Measurements from ENCODE around the gene PGC.

Gene PGC

DNA sequence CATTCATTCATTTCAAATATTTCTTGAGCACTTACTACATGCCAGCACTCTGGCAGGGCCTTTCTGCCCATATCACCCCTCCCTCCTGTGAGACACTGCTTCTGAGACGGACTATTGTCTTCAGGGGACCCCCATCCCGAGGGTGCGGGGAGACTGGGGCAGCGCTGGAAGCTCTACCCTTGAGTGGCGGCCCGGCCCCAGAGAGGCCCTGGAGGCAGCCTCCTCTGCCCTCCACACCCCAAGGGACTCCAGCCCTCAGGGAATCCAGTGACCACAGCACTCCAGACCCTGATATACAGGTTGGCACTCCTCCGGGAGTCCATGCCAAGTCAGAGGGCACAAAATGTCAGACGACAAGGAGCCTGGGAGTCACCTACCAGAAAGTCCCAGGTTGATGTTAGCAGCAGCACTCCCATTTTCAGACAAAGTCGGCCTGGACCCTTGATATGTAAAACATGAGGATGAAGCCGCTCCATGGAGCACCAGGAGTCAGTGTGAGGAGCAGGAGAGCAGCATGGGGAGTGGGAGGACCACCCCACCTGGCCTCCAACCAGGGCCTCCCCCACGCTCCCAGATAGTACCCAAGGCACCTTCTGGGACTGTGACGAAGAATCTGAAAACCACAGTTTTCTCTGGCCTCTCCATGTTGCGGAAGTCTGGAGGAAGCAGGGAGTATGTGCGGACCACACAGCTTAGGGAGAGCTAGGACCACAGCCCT, 32.5 kb downstream of the PGC start:
- DNase-seq (ENCODE audit: low read depth): no peak

DNA sequence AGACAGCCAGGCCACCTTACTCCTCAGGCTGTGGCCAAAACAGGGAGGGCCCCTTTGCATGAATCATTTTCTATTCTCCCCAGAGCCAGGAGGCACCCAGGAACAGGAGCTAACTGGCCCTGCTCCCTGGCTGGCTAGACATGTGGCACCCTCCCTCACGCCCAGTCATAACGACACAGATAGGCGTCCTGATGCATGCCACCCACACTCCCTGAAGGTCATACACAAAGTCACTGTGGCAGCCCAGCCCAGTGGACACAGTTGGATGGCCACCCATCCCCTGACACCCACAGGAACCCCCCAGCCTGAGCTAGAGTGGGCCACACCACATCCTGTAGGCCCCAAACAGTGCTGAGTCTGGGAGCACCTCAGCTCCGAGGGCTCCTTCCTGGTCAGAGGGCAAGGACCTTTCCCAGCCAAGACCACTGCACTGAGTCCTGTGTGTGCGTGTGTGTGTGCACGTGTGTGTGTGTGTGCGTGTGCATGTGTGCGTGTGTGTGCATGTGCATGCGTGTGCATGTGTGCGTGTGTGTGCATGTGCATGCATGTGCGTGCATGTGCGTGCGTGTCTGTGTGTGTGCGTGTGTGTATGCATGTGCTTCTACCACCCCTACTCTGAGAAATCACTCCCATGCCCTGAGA, 33.4 kb downstream of the PGC start:
- peak; percentile 41 for DNase-seq (ENCODE audit: low read depth)

DNA sequence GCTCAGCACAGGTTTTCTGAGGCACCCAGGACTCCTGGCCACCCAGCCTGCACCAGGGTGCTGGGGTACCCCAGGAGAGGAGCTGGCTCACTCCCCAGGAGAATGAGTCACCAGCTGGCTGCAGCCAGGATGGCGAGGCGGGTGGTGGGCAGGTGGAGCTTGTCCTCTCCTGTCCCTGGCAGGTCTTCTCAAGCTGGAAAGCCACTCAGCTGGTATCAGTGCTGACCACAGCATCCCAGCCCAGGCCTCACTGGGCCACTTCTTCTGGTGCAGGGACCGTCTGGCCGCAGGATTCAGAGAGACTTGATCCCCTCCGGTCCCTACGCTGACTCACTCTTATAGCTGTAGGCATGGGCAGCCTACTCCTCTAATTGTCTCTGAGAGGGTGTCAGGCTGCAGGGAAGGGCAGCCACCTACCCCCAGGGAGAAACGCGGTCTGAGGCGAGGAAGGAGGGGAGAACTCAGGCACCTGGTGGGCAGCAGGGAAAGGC, 34.0 kb downstream of the PGC start:
- DNase-seq (ENCODE audit: low read depth): peak; percentile 70

DNA sequence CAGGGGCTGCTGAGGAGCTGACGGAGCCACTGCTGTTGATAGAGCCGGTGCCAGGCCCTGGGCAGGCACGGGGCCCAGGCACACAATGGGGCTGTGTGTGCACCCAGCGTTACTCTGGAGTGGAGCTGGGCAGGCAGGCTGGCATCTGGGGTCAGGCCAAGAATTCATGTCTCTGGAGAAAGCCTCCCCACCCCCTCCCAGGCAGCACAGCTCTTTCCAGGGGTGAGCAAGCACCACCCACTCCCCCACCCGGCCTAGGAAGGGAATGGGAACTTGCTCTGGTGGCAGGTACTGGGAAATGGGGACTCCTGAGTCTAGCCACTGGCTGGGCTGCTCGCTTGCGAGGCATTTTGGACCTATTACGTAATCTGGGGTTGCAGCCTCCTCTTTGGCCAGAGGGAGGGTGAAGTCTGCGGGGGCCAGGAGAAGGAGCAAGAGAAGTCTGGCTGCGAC, 34.5 kb downstream of the PGC start:
- DNase-seq (ENCODE audit: low read depth): peak; percentile 56

DNA sequence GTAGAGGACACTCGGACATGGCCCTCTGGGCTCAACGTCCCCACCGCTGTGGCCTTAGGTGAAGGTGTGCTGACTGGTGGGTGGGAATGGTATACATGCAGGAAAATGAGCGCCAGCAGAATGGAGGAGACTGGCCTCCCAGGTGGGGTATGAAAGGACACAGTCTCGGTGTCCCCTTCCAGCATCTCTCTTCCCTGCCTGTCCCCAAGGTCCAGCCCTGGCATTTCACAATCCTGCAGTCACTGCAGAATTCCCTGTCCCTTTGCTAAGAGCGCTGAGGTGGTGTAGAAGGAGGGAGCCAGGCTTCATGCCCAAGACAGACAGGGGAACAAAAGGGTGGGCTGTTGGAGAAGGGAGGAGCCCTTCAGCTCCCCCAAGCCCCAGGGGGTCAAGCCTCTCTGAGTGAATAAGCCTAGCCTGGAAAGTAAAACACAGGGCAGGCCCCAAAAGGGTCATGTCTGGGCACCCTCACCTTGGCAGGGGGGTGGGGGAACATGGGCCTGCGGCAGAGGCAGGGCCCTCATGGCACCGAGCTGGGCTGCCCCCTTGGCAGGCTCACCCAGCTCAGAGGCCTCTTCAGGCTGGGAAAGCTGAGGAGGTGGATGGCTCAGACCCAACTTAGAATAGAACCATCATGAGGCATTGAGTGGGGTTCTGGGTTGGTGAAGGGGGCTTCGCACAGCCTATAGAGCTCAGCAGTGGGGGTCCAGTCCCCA, 35.7 kb downstream of the PGC start:
- DNase-seq (ENCODE audit: low read depth): no peak

DNA sequence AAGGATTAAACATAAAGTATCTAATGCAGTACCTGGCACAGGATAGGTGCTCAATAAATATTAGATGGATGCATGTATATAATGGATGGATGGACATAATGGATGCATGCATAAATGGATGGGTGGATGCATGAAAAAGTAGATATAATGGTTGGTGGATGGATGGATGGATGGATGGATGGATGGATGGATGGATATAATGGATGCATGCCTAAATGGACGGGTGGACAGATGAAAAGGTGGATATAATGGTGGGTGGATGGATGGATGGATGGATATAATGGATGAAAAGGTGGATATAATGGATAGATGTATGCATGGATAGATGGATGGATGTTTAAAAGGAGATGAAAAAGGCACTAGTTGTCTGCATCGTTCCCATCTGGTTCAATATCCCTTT, 37.8 kb downstream of the PGC start:
- DNase-seq (ENCODE audit: low read depth): no peak

DNA sequence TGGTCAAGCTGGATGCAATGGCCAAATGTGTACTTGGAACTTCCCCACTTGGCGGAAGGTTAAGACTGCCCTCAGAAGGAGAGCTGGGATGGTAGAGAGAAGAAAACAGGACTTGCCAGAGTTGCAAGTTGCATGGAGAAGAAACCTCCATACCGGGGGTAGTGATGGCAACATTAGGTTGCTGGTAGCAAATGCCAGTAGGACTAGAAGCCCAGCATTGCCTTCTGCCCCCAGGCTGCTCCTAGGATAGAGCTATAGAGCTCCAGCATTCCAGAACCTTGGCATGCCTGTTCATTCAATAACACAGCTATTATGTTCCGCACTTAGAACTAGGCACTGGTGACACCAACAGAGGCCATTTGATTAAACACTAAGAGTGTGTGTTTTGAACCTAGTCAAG, 38.3 kb downstream of the PGC start:
- DNase-seq (ENCODE audit: low read depth): no peak

DNA sequence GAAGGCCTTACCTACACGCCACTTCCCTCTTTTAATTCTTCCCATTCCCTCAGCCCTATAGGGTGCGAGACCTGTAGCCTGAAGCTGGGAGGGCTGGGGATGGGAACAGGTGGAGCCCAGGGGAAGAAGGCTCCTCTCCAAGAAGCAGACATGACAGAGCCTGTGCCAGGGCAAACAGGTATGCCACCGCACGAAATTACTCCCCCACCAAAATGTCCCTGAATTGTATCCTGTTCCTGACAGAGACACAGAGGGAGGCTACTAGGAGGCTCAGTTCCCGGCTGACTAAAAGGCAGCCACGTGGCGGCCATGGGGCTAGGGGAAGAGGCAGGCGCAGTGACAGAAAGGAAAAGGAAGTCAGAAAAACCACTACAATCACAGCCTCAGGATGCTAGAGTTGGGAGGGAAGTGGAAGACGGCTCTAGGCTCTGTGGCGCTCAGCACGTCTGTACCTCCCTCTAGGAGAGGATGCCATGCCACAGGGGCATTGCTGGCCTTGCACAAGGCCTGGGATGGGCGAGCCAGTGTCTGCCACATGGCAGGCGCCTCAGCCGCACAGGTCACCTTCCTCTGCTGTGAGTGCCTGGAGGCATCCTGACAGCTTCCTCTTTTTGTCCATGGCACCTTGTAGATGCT, 39.5 kb downstream of the PGC start:
- DNase-seq (ENCODE audit: low read depth): no peak

DNA sequence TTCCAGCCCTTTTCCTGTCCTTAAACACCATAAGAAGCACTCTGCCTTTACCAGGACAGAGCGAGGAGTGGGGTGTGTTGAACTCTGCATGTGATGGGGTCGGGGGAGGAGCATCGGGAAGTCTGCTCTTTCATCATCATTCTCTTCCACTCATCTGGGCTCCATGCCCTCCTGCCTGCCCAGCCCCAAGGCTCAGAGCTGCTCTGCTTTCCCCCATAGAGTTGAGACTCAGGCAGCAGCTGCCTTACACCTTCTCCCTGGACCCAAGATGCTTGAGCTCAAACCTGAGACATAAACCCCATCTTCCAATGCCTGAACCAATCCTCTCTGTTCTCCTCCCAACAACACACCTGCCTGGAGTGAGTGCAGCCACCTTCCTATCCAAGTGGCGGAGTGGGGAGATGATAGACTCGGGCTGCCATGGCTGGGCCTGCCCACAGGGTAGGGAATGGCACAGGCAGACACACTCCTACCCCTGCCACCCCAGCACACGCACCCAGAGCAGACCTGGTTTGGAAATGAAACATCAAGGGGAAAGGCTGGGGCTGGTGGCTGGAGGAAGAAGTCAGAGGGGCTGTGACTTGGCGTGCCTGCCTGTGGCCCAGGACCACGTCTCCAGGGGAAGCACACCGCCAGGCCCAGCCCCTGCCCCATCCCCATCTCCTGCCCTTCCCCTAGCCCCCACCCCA, 40.2 kb downstream of the PGC start:
- peak; percentile 72 for DNase-seq (ENCODE audit: low read depth)

DNA sequence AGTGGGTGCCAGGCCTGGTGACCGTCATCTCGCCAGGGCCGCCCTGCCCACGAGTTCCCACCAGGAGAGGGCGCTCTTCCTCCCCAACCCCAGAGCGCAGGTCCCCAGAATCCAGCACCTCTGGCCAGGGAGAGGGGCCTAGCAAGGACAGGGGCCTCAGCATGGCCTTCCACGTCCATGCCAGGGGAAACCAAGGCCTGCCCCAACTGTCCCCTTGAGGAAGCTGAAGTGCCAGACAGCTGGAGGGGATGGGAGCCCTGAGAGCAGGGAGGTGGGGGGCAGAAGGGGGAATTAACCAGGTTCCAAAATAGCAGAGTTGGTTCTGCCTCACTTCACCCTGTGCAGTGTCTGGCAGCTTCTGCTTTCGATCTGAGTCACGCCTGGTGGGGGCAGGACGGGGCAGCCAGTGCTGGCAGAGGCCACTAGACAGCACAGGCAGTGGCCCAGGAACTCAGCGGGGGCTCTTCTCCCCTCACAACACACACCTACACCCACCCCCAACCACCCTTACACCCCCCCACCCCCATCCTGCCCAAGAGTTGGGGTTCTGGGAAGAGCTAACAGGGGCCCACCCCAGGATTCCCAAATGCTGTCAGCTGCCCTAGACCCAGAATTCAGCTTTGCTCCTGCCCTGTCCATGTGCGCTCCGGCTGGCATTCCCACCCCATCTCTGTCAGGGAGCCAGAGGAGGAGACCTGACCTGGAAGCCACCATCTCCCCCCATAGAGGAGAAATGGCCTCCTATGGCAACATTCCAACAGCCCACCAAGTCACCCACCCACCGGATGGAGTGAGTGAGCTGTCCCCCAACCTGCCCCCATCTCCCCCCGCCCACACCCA, 41.0 kb downstream of the PGC start:
- DNase-seq (ENCODE audit: low read depth): peak; percentile 60

DNA sequence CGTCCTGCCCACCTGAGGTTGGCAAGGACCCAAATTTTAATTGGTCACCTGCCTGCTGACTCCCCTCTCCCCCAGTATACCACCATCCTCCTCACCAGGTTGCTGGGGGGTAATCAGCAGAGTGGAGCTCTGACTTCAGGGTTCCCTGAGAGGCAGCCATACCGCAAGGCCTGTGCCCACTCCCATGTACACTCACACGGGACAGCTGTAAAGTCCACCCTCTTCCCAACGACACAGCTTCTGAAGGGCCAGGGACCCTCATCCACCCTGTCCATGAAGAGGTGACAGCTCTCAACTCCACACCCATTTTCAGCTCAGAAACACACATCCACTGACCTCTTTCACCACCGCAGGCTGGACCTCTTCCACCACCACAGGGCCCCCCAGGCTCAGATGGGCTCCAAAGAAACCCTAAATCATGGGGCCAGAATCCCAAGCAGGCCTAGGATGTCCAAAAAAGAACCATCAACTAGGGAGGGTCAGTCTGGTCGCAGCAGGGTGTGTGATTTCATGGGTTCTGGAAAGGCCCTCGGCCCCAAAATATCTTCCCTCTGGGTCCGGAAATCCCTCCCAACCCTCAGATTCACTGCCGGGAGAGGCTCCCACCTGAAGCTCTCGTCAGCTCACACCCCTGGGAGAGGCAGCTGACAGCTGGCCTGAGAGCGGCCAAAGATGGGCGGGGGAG, 41.7 kb downstream of the PGC start:
- no peak for DNase-seq (ENCODE audit: low read depth)

DNA sequence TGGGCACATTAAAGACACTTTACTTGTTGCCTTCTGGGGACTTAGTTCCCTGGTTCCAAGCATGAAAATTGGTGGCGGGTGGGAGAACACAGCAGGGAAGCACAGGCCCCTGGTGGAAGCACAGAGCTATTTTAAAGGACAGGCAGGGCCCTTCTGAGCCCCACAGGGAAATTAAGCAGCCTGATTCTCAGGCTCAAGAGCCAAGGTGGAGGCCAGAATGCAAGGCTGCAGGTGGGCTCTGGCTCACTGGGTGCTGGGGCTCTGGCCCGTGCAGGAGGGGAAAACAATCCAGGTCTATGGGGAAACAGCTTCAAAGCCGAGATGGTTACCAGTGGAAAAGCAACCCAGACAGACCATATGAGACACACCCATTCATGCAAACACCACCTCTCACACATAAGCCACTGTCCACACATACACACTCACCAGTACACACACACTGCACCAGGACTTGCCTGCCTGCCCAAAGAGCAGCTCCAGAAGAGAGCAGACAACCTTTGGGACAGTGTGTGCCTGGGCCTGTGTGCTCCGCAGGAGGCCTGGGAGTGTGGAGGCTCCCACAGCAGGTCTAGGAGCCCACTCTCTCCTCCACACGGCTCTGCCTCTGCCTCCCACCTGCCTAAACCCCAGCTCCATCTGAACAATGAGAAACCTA, 42.4 kb downstream of the PGC start:
- DNase-seq (ENCODE audit: low read depth): no peak

DNA sequence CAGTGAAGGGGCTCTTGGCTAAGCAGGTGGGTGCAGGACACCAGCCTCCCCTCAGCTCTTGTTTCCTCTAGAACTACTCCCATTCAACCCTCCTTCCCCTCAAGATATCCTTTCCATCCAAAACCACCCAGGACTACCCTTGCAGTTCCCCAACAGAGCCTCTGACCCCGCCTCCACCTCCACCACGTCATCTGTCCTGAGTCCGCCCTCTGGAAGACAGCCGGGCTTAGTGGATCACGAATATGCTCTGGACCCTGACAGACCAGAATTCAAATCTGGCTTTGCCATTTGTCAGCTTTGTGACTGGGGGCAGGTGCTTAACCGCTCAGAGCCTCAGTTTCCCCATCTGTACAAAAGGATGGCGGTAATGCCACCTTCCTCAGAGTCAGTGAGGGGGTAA, 43.2 kb downstream of the PGC start:
- no peak for DNase-seq (ENCODE audit: low read depth)

DNA sequence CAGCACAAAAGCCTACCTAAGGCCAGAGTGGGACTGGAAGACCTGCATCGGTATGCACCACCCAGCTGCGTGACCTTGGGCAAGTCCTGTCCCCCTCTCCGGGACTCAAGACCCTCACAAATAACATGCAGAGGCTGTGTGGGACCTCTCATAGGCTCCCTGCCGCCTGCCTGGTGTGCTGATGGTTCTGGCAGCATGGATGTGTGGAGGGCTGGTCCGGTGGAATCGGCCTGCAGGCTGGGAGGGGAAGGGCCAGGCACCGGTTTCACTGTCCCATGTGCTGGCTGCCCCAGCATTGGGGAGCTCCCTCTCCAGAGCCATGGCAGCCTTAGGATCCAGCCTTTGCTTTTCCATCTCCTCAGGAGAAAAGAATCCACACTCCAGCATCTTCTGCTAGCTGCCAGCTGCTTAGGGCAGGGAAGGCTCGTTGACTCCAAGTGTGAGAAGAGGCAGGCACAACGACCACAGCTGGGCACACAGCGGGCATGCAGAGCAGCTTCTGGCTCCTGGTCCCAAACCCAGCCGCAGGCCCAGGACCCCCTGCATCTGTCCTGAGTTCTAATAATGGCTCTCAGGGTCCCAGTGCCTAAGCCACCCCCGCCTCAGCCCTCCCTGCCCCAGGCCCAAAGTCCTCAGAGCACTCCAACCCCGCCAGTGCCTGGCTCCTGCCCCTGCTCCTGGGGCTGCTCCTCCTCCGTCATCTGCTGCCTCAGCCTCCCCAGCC, 44.3 kb downstream of the PGC start:
- no peak for DNase-seq (ENCODE audit: low read depth)

DNA sequence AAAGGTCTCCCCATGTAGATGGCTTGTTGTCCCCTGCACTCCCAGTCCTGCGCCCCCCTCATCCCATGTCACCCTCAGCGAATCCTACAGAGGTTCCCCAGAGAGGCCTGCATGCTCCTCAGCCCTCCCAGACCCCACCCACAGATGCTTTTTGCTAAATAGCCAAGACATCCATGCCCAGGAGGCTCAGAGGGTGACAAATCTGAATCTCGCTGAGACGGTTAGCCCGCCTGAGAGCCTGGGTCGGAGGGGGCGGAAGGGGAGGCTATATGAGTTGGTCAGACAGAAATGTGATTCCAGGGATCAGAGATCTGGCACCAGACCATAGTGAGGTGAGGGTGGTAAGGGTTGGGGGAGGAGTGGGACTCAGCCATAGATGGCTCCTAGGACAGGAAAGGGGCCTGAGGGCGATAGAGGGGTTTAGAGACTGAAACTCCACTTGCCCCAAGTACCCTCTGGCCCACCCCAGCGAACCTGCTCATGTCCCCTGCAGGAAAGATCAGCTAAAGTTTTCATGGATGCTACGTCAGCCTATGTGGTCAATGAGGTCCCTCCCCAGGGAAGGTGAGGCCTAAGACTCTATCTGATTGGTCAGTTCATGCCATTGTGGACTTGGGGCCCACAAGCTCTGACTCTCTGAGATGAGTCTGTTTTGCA, 45.0 kb downstream of the PGC start:
- DNase-seq (ENCODE audit: low read depth): no peak

DNA sequence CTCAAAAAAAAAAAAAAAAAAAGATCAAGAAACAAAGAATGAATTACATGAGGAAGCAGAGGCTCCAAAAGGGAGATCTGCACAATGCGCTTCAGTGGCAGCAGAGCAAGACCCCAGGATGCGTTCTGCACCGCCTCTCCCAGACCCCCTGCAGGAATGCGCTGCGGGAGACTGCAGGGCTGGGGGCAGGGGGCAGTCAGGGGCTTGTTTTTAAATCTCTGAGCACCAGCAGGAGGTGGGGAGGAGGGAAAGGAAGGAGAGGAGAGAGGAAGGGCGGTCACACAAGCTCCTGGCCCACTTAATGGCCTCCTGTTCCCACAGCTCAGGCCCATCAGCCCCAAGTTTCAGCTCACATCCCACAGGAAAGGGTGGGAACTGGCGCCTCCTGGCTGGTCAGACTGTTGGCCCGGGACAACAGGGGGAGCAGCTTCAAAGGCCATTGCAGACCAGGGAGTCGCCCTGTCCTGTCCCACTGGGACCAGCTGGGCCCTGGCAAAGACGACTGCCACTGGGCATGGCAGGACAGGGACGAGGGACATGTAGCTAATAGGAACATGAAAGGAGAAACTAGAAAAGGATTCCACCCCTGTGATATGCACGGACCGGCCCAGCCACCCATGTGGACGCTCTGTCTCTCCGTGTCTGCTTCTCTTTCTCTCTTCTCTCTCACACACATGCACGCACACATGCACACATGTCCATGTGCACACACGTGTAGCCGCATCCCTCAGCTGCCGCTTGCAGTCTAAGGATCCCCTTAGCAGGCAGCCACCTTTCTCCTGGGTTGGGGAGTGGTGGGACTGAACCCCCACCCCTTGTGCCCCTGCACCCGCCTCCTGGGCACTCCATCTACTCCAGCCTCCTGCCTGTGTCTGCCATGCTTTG, 46.5 kb downstream of the PGC start:
- DNase-seq (ENCODE audit: low read depth): no peak

DNA sequence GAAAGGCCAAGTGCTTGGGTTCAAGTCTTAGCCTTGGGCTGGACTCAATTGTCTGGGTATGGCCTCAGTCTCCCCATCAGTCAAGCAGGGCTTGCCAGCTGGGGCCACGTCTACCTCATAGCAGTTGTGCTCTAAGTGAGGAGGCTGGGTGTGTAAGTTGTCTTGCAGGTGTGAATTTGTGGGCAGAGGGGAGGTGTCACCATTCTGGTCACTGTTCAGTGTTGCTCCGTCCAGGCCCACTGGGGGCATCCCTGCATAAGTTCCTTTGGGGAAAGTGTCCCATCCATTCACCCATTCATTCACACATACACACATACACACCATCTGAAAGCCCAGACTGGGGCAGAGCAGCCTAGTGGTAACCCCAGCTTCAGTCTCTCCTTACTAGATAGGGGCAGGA, 48.1 kb downstream of the PGC start:
- no peak for DNase-seq (ENCODE audit: low read depth)

Measured in iris pigment epithelial cell (primary cell).